ENCODE results near the gene KCNH1.

Gene KCNH1

DNA sequence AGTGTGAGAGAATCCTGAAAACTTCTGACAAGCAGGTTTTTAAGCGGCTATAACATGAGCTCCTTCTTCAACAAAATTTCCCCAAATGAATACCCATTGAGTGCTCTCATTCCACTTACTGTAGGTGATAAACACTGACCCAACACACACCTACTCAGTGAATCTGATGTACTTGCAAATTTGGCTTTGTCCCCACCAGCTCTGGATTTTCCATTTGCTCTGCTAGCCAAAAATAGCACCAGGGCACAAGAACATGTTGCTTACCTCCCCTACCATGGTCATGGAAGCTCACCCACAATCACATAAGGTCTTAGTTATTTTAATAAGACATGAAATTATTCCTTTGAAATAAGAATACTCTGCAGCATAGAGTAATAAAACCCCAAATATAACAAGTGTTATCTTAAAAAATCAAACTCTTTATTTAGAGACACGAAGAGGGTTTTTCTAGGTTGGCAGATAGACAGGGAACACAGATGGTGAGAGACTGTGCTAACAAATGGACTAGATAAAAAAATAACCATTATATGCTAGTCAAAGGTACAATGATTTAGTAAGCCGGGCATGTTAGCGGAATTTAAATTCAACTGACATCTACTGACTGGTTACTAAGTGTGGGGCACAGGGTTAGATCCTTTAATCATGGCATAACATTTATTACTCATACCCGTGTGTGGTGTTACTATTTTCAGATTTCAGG, 291.9 kb downstream of the KCNH1 start:
- no peak for DNase-seq (ENCODE audit: low read depth)
- TF ChIP-seq MYC (IDR thresholded peaks at IDR 0.05; ENCODE audit: low read depth, low read length) (no peak), POLR2A (IDR thresholded peaks at IDR 0.05; ENCODE audit: extremely low read depth, insufficient read length) (no peak)
- TF ChIP-seq, protein P1, sequence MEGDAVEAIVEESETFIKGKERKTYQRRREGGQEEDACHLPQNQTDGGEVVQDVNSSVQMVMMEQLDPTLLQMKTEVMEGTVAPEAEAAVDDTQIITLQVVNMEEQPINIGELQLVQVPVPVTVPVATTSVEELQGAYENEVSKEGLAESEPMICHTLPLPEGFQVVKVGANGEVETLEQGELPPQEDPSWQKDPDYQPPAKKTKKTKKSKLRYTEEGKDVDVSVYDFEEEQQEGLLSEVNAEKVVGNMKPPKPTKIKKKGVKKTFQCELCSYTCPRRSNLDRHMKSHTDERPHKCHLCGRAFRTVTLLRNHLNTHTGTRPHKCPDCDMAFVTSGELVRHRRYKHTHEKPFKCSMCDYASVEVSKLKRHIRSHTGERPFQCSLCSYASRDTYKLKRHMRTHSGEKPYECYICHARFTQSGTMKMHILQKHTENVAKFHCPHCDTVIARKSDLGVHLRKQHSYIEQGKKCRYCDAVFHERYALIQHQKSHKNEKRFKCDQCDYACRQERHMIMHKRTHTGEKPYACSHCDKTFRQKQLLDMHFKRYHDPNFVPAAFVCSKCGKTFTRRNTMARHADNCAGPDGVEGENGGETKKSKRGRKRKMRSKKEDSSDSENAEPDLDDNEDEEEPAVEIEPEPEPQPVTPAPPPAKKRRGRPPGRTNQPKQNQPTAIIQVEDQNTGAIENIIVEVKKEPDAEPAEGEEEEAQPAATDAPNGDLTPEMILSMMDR (IDR thresholded peaks at IDR 0.05; ENCODE audit: low read depth, low read length) = no peak
- TF ChIP-seq, protein P2, sequence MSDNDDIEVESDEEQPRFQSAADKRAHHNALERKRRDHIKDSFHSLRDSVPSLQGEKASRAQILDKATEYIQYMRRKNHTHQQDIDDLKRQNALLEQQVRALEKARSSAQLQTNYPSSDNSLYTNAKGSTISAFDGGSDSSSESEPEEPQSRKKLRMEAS (IDR thresholded peaks at IDR 0.05; ENCODE audit: low read depth, low read length) = no peak
- H3K4me3 ChIP-seq (ENCODE audit: low read depth, low read length) = no peak overlapping the region

DNA sequence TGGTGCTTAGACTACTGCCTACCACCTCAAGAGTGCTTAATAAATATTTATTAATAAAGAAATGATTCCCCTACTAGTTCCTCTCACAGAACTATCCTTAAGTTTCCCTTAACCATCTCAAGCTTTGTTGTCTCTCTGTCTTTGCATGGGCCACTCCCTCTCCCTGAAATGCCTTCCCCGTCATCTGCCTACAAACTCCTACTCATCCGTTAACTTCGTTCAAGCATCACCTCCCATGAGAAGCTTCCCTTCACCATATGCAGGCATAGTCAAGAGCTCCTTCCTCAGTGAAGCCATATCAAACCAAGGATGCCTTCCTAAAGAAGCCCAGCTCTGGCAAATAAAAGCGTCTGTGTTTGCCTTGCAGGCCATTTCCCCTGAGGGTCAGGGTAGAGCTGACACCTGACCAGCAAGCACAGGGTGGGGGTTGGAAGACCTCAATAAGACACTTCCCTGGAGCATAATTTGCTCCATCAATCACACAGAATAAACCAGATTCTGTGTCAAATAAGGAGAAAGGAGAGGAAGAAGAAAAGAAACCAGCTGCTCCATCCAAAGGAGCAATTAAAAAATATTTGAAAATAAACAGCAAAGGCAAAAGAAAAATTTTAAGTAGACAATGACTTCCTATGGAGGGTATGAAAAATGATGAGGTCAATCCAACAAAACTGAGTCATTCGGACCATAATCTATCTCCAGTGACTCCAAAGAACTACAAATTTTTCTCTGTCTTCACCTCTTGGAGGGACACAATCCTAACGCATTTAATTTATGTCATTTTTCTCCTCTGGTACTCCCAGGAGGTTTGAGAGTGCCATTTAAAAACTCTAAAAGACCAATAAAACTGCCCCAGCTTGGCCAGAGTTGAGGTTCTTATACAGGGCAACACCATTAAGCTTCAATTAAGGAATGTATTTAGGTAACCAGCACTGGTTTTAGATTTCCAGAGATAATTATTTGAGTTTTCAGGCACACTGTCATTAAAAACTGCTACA, 303.6 kb downstream of the KCNH1 start:
- DNase-seq (ENCODE audit: low read depth) = no peak
- TF ChIP-seq POLR2A (IDR thresholded peaks at IDR 0.05; ENCODE audit: extremely low read depth, insufficient read length) (no peak), MYC (IDR thresholded peaks at IDR 0.05; ENCODE audit: low read depth, low read length) (no peak)
- TF ChIP-seq, protein P2 (IDR thresholded peaks at IDR 0.05; ENCODE audit: low read depth, low read length) = no peak
- TF ChIP-seq, protein P1 (IDR thresholded peaks at IDR 0.05; ENCODE audit: low read depth, low read length) = no peak
- no peak overlapping the region for H3K4me3 ChIP-seq (ENCODE audit: low read depth, low read length)

DNA sequence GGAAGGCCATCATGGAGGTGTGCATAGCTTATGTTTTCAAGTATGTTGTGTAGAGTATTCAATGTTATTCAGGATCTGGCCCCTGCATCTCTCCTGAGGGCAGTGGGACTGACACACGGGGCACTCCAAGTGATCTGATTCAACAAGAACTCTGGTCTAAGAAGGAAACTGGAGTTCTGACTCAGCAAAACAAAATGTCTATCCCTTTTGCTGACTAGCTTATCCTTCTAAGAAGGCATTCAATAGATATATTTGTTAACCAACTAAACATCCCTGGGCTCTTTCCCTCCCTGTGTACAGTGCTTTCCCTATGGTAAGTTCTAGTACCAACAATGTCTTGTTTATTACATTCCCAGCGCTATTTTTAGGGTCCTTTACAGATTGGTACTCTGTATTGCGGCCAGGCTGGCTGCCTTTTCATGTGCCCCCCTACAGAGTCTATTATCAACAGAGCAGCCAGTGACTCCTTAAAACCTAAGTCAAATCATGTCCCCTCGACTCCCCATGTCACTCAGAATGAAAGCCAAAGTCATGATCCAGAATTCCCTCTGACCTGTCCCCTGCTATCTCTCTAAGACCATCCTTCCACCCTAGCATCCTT, 304.9 kb downstream of the KCNH1 start:
- H3K4me3 ChIP-seq (ENCODE audit: low read depth, low read length) = no peak overlapping the region
- TF ChIP-seq MYC (IDR thresholded peaks at IDR 0.05; ENCODE audit: low read depth, low read length) (no peak), POLR2A (IDR thresholded peaks at IDR 0.05; ENCODE audit: extremely low read depth, insufficient read length) (no peak)
- TF ChIP-seq, protein P1 (IDR thresholded peaks at IDR 0.05; ENCODE audit: low read depth, low read length) = no peak
- TF ChIP-seq, protein P2 (IDR thresholded peaks at IDR 0.05; ENCODE audit: low read depth, low read length) = no peak
- no peak for DNase-seq (ENCODE audit: low read depth)

DNA sequence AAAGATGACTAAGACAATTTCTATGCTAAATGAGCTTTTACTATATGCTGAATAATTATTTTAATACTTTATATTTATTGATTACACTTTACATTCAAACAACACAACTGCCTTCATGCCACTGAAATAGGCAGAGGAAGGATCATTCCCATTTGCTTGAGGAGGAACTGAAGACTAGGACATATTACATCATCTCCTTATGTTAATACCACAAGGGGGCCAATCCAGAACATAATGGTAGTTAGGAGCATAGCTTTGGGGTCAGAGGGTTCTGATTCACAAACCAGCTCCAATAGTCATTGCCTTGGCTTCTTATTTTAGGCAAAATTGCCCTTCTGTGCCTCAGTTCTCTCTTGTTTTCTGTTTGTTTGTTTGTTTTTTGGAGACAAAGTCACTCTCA, 306.5 kb downstream of the KCNH1 start:
- H3K4me3 ChIP-seq (ENCODE audit: low read depth, low read length) = no peak overlapping the region
- DNase-seq (ENCODE audit: low read depth) = peak; percentile 1
- TF ChIP-seq, protein P2 (IDR thresholded peaks at IDR 0.05; ENCODE audit: low read depth, low read length) = no peak
- TF ChIP-seq MYC (IDR thresholded peaks at IDR 0.05; ENCODE audit: low read depth, low read length) (no peak), POLR2A (IDR thresholded peaks at IDR 0.05; ENCODE audit: extremely low read depth, insufficient read length) (no peak)
- TF ChIP-seq, protein P1 (IDR thresholded peaks at IDR 0.05; ENCODE audit: low read depth, low read length) = no peak

DNA sequence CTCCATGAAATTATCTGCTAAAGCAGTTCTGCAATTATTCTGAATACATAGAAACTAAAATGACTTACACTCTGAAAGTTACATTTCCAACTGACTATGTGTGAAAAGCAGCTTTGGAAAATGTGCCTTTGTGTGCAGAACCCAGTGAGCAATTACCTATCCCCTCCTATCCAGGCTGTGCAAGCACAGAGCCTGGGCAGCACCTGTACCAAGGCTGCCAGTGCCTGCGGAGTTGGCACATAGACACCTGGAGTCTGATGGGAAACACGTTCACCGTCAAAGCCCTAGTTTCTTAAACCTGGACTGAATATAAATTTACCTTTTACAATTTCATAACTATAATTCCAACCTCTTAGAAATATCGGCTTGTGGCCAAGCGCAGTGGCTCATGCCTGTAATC, 307.3 kb downstream of the KCNH1 start:
- DNase-seq (ENCODE audit: low read depth) = no peak
- TF ChIP-seq MYC (IDR thresholded peaks at IDR 0.05; ENCODE audit: low read depth, low read length) (no peak), POLR2A (IDR thresholded peaks at IDR 0.05; ENCODE audit: extremely low read depth, insufficient read length) (no peak)
- TF ChIP-seq, protein P2 (IDR thresholded peaks at IDR 0.05; ENCODE audit: low read depth, low read length) = no peak
- TF ChIP-seq, protein P1 (IDR thresholded peaks at IDR 0.05; ENCODE audit: low read depth, low read length) = no peak
- no peak overlapping the region for H3K4me3 ChIP-seq (ENCODE audit: low read depth, low read length)
